Liver (tissue), 9 donors: ENCODE results near the gene CD1E. TPM values are rescaled to one million over a fixed set of nuclear protein-coding genes. Genes with fewer than 3 reads are reported as not detected.

Source experiments
- DNase-seq: peaks from one replicate; pipeline ENCODE4 v3.0.0-alpha.2; 2017; ENCODE audit warnings: low spot score
- H3K27ac ChIP-seq, 2 donors: one replicate each; pipeline ENCODE4 v1.7.0; 2013; ENCODE audit warnings: inconsistent platforms in 2 of 2, low read length in 2 of 2, control low read depth in 1 of 2, low read depth in 1 of 2, mild to moderate bottlenecking in 1 of 2
- H3K27me3 ChIP-seq, 4 donors: one replicate each; pipeline versions ENCODE4 v1.6.1 to v1.7.0; 2013; ENCODE audit warnings: low read length in 3 of 4, inconsistent platforms in 1 of 4, mild to moderate bottlenecking in 1 of 4, moderate library complexity in 1 of 4; ENCODE audit not compliant: control insufficient read depth in 4 of 4, insufficient read depth in 4 of 4
- H3K36me3 ChIP-seq, 4 donors: one replicate each; pipeline versions ENCODE4 v1.6.1 to v1.7.0; 2013; ENCODE audit warnings: low read length in 3 of 4, mild to moderate bottlenecking in 3 of 4, low read depth in 1 of 4, moderate library complexity in 1 of 4; ENCODE audit not compliant: control insufficient read depth in 4 of 4, insufficient read depth in 3 of 4
- H3K4me1 ChIP-seq, 4 donors: one replicate each; pipeline versions ENCODE4 v1.6.1 to v1.7.0; 2013; ENCODE audit warnings: low read length in 3 of 4, mild to moderate bottlenecking in 3 of 4, moderate library complexity in 1 of 4; ENCODE audit not compliant: control insufficient read depth in 4 of 4, insufficient read depth in 4 of 4
- H3K4me3 ChIP-seq, 3 donors: one replicate each; pipeline versions ENCODE4 v1.6.1 to v1.7.0; 2013; ENCODE audit warnings: low read length in 3 of 3, control low read depth in 1 of 3, low read depth in 1 of 3, mild to moderate bottlenecking in 1 of 3
- H3K9ac ChIP-seq, 2 donors: one replicate each; pipeline ENCODE4 v1.7.0; 2013; ENCODE audit warnings: low read length in 2 of 2, mild to moderate bottlenecking in 2 of 2, moderate library complexity in 2 of 2, control low read depth in 1 of 2, low read depth in 1 of 2
- H3K9me3 ChIP-seq, 4 donors: one replicate each; pipeline versions ENCODE4 v1.6.1 to v1.7.0; 2013; ENCODE audit warnings: low read length in 3 of 4; ENCODE audit not compliant: control insufficient read depth in 4 of 4
- EGR1 ChIP-seq, 2 donors: IDR thresholded peaks; 2 replicates each; pipeline ENCODE4 v1.6.1; 2016 to 2018; ENCODE audit warnings: antibody characterized with exemption in 2 of 2, low read depth in 2 of 2
- FOXA1 ChIP-seq: IDR thresholded peaks from 2 replicates; pipeline ENCODE4 v1.6.1; 2016; ENCODE audit warnings: antibody characterized with exemption
- FOXA2 ChIP-seq: IDR thresholded peaks from 2 replicates; pipeline ENCODE4 v1.6.1; 2016; ENCODE audit warnings: antibody characterized with exemption
- JUND ChIP-seq, 2 donors: IDR thresholded peaks; 2 replicates each; pipeline ENCODE4 v1.6.1; 2016; ENCODE audit warnings: antibody characterized with exemption in 2 of 2
- MAX ChIP-seq: IDR thresholded peaks from 2 replicates; pipeline ENCODE4 v1.6.1; 2016; ENCODE audit warnings: antibody characterized with exemption
- NR2F2 ChIP-seq: IDR thresholded peaks from 2 replicates; pipeline ENCODE4 v1.6.1; 2016; ENCODE audit warnings: antibody characterized with exemption
- RAD21 ChIP-seq, 2 donors: IDR thresholded peaks; 2 replicates each; pipeline ENCODE4 v1.6.1; 2016; ENCODE audit warnings: antibody characterized with exemption in 2 of 2, mild to moderate bottlenecking in 2 of 2
- YY1 ChIP-seq: IDR thresholded peaks from 2 replicates; pipeline ENCODE4 v1.6.1; 2016; ENCODE audit warnings: antibody characterized with exemption, mild to moderate bottlenecking
- WGBS: extraction: QIAGEN DNeasy Blood & Tissue Kit; methylation state at CpG from one replicate; pipeline ENCODE4 v1.1.7; 2013; 5-methylcytosine and 5-hydroxymethylcytosine counted together
- polyA plus RNA-seq, 2 donors: library from polyadenylated mRNA; stranded (reverse) in 1 of 2; unstranded in 1 of 2; fragments of 200-250 nt in 1 of 2; fragments of >200 nt in 1 of 2; fragmentation: Nextera tagmentation in 1 of 2; extraction: Ambion mirVana in 1 of 2; gene quantifications; one replicate each; pipeline versions ENCODE4 v1.2.1 to v1.2.3, GENCODE V29; 2013 to 2015
- total RNA-seq, 2 donors: library from RNA; depleted of rRNA; stranded (reverse); fragments of >200 nt; gene quantifications; one replicate each; pipeline ENCODE4 v1.2.3, GENCODE V29; 2014
- TF ChIP-seq, protein P1 (sequence below): fragments of 150-350 bp; IDR thresholded peaks from 2 replicates; pipeline ENCODE4 v1.5.1; 2017; ENCODE audit warnings: improper control_type of control experiment, low read depth, low read length; ENCODE audit not compliant: missing input control
- TF ChIP-seq, protein P2 (sequence below): IDR thresholded peaks from 2 replicates; pipeline ENCODE4 v1.6.1; 2016; ENCODE audit warnings: antibody characterized with exemption, mild to moderate bottlenecking
- TF ChIP-seq, protein P3 (sequence below): IDR thresholded peaks from 2 replicates; pipeline ENCODE4 v1.6.1; 2016; ENCODE audit warnings: antibody characterized with exemption
- donor health status: healthy.
- donor health status: healthy.
- donor health status: healthy.
- donor health status: healthy.
- donor health status: healthy.

The CD1E gene
- under 1 TPM; 0.25 to 0.56 TPM for total RNA-seq
- under 1 TPM in 1 of 2 donors, not detected in 1; 0.09 TPM for polyA plus RNA-seq

DNA sequence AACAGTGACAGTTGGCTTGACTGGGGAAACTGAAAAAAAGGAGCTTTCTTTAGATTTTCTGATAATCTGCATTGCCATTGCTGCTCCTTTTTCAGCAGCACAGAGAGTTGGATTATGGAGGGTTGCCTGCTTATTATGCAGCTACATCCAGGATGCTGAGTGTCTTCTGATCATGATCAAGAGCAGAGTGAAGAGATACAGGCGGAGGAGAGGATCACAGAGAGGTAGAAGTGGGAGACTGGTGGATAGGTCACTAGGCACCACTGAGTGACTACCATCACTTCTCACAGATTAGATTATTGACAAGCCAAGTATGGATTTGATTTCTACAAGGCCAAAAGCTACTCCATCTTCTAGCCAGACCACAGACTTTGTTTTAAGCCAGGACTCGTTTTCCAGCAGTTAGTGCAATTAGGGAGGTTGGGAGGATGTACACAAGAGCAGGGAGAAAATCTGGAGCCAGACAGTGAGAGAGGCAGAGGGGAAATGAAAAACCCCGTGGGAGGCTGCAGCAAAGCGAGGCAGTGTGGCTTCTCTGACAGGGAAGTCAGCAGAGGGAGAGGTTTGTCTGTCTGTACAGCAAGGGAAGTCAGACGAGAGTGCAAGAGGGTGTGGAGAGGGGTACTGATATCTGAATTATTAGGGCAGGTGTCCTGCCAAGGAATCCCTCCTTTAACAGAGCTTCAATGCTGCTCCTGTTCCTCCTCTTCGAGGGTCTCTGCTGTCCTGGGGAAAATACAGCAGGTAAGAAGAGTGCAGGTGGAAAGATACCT is at the start of gene CD1E:
Gene CD1E (plus strand): TSS at position 592 of the 773 bp plus-strand sequence. CDS start 95 bp downstream, at position 687.
- Histone ChIP-seq H3K4me1 (no peaks in the 10 kb centered on the region), H3K9me3 (no peaks in the 10 kb centered on the region), H3K27me3 (peaks cover 0 to 2% (median 0%) of the 10 kb centered on the region in 4 donors), H3K4me3 (no peak within 1 kb of the TSS), H3K9ac (no peak within 1 kb of the TSS), H3K36me3 (no peaks in the 10 kb centered on the region), H3K27ac (no peak within 1 kb of the TSS)
- WGBS: 35% methylated on average over 6 of the region's 6 CpGs
- TF ChIP-seq JUND (IDR thresholded peaks at IDR 0.05) (no peak), YY1 (no peak), RAD21 (IDR thresholded peaks at IDR 0.05) (no peak), MAX (no peak), FOXA1 (no peak), FOXA2 (no peak), EGR1 (IDR thresholded peaks at IDR 0.05; ENCODE audit: low read depth in 2 of 2) (no peak)
- TF ChIP-seq, protein P1, sequence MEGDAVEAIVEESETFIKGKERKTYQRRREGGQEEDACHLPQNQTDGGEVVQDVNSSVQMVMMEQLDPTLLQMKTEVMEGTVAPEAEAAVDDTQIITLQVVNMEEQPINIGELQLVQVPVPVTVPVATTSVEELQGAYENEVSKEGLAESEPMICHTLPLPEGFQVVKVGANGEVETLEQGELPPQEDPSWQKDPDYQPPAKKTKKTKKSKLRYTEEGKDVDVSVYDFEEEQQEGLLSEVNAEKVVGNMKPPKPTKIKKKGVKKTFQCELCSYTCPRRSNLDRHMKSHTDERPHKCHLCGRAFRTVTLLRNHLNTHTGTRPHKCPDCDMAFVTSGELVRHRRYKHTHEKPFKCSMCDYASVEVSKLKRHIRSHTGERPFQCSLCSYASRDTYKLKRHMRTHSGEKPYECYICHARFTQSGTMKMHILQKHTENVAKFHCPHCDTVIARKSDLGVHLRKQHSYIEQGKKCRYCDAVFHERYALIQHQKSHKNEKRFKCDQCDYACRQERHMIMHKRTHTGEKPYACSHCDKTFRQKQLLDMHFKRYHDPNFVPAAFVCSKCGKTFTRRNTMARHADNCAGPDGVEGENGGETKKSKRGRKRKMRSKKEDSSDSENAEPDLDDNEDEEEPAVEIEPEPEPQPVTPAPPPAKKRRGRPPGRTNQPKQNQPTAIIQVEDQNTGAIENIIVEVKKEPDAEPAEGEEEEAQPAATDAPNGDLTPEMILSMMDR: no peak
- TF ChIP-seq, protein P2, sequence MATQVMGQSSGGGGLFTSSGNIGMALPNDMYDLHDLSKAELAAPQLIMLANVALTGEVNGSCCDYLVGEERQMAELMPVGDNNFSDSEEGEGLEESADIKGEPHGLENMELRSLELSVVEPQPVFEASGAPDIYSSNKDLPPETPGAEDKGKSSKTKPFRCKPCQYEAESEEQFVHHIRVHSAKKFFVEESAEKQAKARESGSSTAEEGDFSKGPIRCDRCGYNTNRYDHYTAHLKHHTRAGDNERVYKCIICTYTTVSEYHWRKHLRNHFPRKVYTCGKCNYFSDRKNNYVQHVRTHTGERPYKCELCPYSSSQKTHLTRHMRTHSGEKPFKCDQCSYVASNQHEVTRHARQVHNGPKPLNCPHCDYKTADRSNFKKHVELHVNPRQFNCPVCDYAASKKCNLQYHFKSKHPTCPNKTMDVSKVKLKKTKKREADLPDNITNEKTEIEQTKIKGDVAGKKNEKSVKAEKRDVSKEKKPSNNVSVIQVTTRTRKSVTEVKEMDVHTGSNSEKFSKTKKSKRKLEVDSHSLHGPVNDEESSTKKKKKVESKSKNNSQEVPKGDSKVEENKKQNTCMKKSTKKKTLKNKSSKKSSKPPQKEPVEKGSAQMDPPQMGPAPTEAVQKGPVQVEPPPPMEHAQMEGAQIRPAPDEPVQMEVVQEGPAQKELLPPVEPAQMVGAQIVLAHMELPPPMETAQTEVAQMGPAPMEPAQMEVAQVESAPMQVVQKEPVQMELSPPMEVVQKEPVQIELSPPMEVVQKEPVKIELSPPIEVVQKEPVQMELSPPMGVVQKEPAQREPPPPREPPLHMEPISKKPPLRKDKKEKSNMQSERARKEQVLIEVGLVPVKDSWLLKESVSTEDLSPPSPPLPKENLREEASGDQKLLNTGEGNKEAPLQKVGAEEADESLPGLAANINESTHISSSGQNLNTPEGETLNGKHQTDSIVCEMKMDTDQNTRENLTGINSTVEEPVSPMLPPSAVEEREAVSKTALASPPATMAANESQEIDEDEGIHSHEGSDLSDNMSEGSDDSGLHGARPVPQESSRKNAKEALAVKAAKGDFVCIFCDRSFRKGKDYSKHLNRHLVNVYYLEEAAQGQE: no peak
- TF ChIP-seq, protein P3, sequence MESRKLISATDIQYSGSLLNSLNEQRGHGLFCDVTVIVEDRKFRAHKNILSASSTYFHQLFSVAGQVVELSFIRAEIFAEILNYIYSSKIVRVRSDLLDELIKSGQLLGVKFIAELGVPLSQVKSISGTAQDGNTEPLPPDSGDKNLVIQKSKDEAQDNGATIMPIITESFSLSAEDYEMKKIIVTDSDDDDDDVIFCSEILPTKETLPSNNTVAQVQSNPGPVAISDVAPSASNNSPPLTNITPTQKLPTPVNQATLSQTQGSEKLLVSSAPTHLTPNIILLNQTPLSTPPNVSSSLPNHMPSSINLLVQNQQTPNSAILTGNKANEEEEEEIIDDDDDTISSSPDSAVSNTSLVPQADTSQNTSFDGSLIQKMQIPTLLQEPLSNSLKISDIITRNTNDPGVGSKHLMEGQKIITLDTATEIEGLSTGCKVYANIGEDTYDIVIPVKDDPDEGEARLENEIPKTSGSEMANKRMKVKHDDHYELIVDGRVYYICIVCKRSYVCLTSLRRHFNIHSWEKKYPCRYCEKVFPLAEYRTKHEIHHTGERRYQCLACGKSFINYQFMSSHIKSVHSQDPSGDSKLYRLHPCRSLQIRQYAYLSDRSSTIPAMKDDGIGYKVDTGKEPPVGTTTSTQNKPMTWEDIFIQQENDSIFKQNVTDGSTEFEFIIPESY: no peak
- no peak for DNase-seq

- H3K27me3 ChIP-seq: no peaks in the 10 kb centered on the region
- H3K9ac ChIP-seq: no peak overlapping the region
- TF ChIP-seq MAX: no peak
- TF ChIP-seq NR2F2: no peak
- TF ChIP-seq, protein P3: no peak
- 65% methylated on average over 1 of the region's 1 CpG for WGBS
- no peak overlapping the region for H3K27ac ChIP-seq
- peaks cover 0 to 4% (median under 1%) of the 10 kb centered on the region in 4 donors for H3K9me3 ChIP-seq
- no peaks in the 10 kb centered on the region for H3K4me1 ChIP-seq
- DNase-seq: no peak
- H3K4me3 ChIP-seq: no peak overlapping the region
- no peaks in the 10 kb centered on the region for H3K36me3 ChIP-seq
These were observed 43.1 kb upstream of the CD1E start for GRCh38 chr1:158310623-158311022.
